Epithelial cell of prostate (primary cell): ENCODE results near the gene ULBP3.
A peak's percentile ranks its signal among the peaks of the same experiment; 100 is the strongest.

Experiments
- DNase-seq: peaks from one replicate; pipeline ENCODE4 v3.0.0-alpha.2; 2011; ENCODE audit warnings: low read depth, low spot score
- H3K27ac ChIP-seq: fragments of 450-650 bp; 2 replicates; pipeline ENCODE4 v1.5.1; 2017; ENCODE audit warnings: mild to moderate bottlenecking

The ULBP3 gene

DNA sequence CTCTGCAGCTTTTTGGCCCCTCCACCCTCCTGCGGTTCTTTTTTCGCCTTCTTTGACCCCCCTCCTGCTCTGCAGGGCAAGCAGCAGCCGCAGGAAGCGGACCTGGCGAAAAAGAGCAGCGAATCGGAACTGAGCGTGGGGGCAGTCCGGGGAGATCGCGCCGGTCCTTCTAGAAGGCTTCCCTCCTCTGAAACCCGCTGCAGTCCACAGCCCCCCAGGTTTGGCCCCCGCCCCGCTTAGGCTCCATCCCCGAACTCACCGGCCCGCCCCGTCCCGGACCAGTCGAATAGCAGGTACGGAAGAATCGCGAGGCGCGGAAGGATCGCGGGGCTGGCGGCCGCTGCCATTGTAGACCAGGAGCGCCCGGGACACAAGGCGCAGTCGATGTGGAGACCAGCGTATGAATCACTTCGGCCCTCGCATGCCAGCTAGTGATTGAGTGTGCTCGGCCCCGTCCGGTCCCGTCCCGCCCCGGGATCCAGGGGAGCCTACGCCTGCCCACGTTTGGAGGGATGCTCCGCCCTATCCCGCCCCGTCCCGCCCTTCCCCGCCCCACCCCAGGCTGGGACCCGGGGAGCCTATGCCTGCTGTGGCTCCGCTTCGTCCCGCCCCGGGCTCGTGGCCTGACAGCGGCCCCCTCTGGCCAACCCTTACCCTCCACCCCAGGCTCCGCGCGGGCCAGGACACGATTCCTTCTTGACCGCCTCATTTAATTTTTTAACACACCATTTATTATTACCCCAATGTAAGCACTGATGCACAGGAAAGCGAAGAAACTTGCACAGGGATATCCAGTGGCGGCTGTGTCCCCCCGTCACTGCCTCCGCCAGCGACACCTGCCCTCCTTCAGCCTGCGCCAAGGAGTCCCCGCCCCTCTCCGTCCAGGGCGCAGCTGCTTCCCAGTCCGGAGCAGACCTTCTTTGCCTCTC is at the start of gene ULBP3:
Gene ULBP3 (minus strand): TSS at position 402 of the 929 bp plus-strand sequence. CDS start 55 bp downstream, at position 347.
- peak; percentile 83 for DNase-seq
- H3K27ac ChIP-seq, result peak within 1 kb of the TSS; percentile 43

- H3K27ac ChIP-seq, result no peak overlapping the region
- DNase-seq, result no peak
These were observed 49.7 kb upstream of the ULBP3 start for GRCh38 chr6:150118627-150119026.

- no peak for DNase-seq
- no peak overlapping the region for H3K27ac ChIP-seq
These were observed 49.3 kb upstream of the ULBP3 start for GRCh38 chr6:150118203-150118602.

GRCh38 chr6:150116200-150116800 is 47.4 kb upstream of the ULBP3 start:
- no peak for DNase-seq
- peak overlapping the region; percentile 39 for H3K27ac ChIP-seq

DNA sequence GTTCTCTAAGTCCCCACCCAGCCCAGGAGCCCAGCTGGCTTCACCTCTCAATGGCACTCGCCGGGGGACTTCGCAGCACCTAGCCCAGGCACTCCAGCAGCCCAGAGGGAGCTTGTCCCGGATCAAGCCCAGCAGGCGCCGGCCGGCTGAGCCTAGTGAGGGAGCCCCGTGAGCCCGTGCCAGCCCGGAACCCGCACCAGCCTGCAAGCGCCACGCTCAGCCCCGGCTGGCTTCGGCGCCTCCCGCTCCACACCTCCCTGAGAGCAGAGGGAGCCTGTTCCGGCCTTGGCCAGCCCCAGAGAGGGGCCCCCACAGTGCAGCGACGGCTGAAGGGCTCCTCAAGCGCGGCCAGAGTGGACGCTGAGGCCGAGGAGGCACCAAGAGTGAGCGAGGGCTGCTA is 46.8 kb upstream of the ULBP3 start:
- peak overlapping the region; percentile 39 for H3K27ac ChIP-seq
- DNase-seq, result no peak

DNA sequence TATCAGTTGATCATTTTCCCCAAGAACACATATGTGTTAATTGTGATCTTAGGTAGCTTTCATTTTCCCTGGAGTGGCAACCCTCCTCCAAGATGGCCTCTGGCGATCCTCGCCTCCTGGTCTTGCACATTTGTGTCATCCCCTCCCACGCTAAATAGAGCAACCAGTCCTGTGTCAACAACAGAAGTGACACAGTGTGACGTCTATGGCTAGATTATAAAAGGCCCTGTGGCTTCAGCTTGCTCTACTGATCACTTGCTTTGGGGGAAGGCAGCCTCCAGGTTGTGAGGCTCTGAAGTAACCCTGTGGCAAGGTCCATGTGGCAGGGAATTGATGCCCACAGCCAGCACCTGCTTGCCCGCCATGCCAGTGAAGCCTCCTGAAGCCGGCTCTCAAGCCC is 43.3 kb upstream of the ULBP3 start:
- DNase-seq, result no peak

DNA sequence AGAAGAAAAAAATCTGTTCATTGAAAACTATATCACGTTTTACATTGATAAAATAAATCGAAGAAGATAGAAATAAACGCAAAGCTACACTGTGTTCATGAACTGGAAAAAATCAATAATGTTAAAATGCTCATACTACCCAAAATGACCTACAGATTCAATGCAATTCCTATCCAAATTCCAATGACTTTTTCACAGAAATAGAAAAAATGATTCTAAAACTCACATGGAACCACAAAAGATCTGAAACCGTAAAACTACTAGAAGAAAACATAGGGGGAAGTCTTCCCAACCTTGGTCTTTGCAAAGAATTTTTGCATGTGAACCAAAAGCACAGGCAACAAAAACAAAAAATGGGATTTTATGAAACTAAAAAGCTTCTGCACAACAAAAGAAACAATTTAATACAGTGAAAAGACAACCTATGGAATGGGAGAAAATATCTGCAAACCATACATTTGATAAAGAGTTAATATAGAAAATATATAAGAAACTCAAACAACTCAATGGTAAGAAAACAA is 33.9 kb upstream of the ULBP3 start:
- H3K27ac ChIP-seq, result no peak overlapping the region
- no peak for DNase-seq

More for the DNA sequence above, 43.3 kb upstream of the ULBP3 start:
- no peak overlapping the region for H3K27ac ChIP-seq

- DNase-seq, result no peak
- H3K27ac ChIP-seq, result no peak overlapping the region
These were observed 31.8 kb upstream of the ULBP3 start for GRCh38 chr6:150100745-150101144.

- no peak overlapping the region for H3K27ac ChIP-seq
- DNase-seq, result no peak
These were observed 31.0 kb upstream of the ULBP3 start for GRCh38 chr6:150099953-150100352.

GRCh38 chr6:150099546-150099945 is 30.6 kb upstream of the ULBP3 start:
- DNase-seq, result no peak
- no peak overlapping the region for H3K27ac ChIP-seq

DNA sequence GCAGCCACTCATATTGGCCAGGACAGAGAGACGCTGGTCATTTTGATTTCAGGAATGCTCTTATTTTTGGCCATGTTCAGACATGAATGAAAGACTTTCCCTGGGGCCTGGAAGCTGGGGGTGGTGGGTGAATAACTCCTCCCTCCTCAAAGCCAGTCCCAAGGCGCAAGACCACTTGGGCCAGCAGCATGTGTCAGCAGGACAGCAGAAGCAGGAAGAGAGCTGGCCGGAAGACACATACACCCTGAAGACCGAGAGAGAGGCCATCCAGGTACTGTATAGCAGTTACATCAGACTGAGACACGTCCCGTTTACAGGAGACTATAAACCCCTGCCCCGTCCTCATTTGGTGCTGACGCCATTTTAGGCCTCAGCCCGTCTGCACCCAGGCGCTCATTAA is 29.2 kb upstream of the ULBP3 start:
- DNase-seq, result no peak
- no peak overlapping the region for H3K27ac ChIP-seq

GRCh38 chr6:150093397-150093796 is 24.5 kb upstream of the ULBP3 start:
- no peak overlapping the region for H3K27ac ChIP-seq
- no peak for DNase-seq

DNA sequence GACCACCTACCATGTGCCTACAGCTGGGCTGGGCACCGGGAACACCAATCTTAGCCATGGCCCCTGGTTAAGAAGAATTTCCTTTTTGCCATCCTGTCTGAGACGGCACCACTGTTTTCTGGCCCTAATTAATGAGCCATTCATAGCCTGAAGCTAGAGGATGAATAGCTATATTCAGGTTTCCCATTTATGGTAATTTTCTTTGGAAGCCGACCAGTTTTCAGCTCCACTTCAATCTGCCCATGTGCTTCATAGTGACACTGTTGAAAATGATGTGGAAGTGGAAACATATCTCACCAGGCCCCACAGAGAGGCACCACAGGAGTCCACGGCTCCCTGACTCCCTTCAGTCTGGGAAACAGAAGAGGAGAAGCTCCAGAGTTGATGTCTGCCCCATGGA is 22.6 kb upstream of the ULBP3 start:
- H3K27ac ChIP-seq, result no peak overlapping the region
- no peak for DNase-seq

DNA sequence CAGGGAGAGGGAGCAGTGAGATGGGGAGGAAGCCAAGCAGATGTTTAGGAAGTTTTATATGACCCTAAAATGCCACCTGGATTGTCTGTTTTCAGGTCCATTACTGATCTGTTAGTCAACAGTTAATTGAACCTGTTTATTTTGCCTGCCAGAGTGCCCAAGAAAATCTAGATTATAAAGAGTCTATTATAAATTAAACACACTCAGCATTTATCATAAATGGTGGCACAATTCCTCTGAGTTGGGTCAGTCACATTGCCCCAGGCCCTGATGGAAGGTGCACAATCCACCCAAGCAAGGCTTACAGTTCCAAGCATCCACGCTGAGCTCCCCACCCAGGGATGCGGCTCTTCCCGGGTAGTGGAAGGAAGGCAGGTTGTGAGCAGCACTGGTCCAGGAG is 21.4 kb upstream of the ULBP3 start:
- no peak overlapping the region for H3K27ac ChIP-seq
- DNase-seq, result no peak

GRCh38 chr6:150088481-150089154 is 19.7 kb upstream of the ULBP3 start:
- no peak overlapping the region for H3K27ac ChIP-seq
- DNase-seq, result no peak

- no peak for DNase-seq
- H3K27ac ChIP-seq, result no peak overlapping the region
These were observed 18.4 kb upstream of the ULBP3 start for GRCh38 chr6:150087336-150087735.

- no peak for DNase-seq
- H3K27ac ChIP-seq, result no peak overlapping the region
These were observed 17.1 kb upstream of the ULBP3 start for GRCh38 chr6:150086026-150086425.

GRCh38 chr6:150084426-150084825 is 15.5 kb upstream of the ULBP3 start:
- H3K27ac ChIP-seq, result no peak overlapping the region
- no peak for DNase-seq

DNA sequence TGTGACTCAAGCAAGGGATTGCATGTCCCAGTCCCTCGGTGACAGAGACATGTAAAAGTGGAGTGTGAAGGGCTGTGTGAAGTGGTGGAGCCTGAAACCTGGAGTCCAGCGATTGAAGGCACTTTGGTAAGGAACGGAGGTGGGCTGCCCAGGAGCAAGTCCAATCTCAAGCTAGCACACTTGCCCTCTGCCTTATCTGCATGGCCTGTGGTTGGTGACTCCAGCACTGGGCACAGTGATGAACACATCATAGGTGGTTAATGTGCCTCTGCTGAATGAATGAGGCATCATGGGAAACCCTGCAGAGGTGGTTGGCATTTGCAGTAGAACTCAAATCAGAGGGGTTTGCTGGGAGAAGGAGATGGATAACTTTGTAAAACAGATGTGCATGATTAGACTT is 14.9 kb upstream of the ULBP3 start:
- DNase-seq, result no peak

DNA sequence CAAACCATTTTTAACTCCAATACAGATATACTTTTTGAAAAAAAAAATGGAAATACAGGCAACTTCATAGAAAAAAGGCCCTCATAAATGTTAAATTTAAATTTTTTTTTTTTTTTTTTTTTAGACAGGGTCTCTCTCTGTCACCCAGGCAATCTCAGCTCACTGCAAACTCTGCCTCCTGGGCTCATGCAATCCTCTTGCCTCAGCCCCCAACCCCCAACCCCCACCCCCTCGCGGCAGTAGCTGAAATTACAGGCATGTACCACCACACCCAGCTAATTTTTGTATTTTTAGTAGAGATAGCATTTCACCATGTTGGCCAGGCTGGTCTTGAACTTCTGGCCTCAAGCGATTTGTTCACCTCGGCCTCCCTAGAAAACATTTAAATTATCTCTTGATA is 12.8 kb upstream of the ULBP3 start:
- H3K27ac ChIP-seq, result no peak overlapping the region

More for the DNA sequence above, 14.9 kb upstream of the ULBP3 start:
- H3K27ac ChIP-seq, result no peak overlapping the region

DNA sequence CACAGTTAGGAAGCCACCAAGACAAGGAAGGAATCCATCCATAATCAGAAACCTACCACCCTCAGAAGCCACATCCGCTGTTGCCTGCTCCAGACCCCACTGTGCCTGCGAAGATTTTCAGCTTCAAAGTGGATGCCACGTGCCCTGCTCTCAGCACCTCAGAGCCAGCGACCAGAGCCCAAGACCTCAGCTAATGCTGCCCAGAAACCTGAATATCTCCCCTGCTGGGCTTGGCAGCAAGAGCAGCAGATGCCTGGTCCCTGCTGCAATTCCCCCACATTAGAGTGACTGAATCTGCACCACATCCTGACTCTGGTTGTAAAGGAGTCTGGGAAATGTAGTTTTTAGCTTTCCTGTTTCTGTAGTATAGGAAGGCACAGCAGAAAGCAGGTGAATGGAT is 10.7 kb upstream of the ULBP3 start:
- DNase-seq, result no peak
- no peak overlapping the region for H3K27ac ChIP-seq

More for the DNA sequence above, 12.8 kb upstream of the ULBP3 start:
- DNase-seq, result no peak
